Astrocyte of the spinal cord (primary cell): Measurements from ENCODE around the gene TRAPPC3L.
A peak's percentile ranks its signal among the peaks of the same experiment; 100 is the strongest.

ENCODE experiments used
- DNase-seq: peaks from one replicate; pipeline ENCODE4 v3.0.0; 2011; ENCODE audit warnings: low read depth, low spot score
- H3K4me3 ChIP-seq: 2 replicates; pipeline ENCODE4 v1.5.1; 2011; ENCODE audit warnings: low read depth, mild to moderate bottlenecking, low read length, moderate library complexity
- CTCF ChIP-seq: IDR thresholded peaks from 2 replicates; pipeline ENCODE4 v1.5.1; 2012; ENCODE audit warnings: low read depth, mild to moderate bottlenecking, low read length, inconsistent platforms
- in situ Hi-C: cut with HindIII; loops from 2 replicates; pipeline ENCODE4 v1.10.0; 2017; ENCODE audit warnings: low sequenced_read_pairs

Gene TRAPPC3L

GRCh38 chr6:116492331-116493067 is 53.0 kb downstream of the TRAPPC3L start:
- no peak for TF ChIP-seq CTCF
- in situ Hi-C loops, result no loop called here
- H3K4me3 ChIP-seq, result no peak overlapping the region
- DNase-seq, result peak; percentile 10

GRCh38 chr6:116491610-116492330 is 53.7 kb downstream of the TRAPPC3L start:
- in situ Hi-C loops, result no loop called here
- no peak for TF ChIP-seq CTCF
- DNase-seq, result no peak
- no peak overlapping the region for H3K4me3 ChIP-seq

- in situ Hi-C loops, result no loop called here
- DNase-seq, result no peak
- no peak overlapping the region for H3K4me3 ChIP-seq
- no peak for TF ChIP-seq CTCF
These were observed 59.8 kb downstream of the TRAPPC3L start for GRCh38 chr6:116485559-116486184.

DNA sequence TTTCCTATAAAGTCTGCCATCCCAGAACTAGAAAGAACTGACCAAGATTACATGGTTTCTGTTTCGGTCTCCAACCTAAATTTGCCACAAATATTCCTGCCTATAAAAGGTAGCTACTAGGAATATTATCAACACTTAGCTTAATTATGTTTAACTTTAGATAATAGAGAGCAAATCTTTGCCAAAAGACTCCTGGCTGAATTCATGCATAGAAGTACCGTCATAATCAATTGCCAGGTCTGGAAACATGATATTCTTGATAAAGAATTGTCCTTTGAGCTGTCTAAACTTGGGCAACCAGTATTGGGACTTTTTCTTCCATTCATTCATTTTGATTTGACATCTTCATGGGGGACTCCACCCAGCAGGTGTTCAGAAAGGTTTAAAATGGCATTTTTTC is 61.9 kb downstream of the TRAPPC3L start:
- in situ Hi-C loops, result no loop called here
- no peak for TF ChIP-seq CTCF
- no peak overlapping the region for H3K4me3 ChIP-seq
- DNase-seq, result no peak

DNA sequence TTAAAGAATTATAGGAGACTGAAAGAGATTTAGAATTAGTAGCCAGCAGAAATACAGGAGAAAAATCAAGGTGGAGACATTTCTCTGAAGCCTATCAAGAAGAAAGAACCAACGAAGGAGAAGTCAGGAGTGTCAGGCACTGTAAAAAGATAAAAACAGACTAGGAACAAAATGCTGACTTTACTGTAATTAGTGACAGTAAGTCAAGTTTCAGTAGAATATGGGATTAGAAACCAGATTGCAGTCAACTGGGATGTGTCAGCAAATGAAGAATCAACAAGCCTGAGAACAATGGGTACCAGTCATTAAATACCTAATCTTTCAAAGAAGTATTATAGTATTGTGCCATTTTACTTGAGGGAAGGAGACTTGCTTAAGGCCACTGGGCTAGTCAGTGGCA is 62.7 kb downstream of the TRAPPC3L start:
- in situ Hi-C loops, result no loop called here
- no peak for DNase-seq
- H3K4me3 ChIP-seq, result no peak overlapping the region
- no peak for TF ChIP-seq CTCF

DNA sequence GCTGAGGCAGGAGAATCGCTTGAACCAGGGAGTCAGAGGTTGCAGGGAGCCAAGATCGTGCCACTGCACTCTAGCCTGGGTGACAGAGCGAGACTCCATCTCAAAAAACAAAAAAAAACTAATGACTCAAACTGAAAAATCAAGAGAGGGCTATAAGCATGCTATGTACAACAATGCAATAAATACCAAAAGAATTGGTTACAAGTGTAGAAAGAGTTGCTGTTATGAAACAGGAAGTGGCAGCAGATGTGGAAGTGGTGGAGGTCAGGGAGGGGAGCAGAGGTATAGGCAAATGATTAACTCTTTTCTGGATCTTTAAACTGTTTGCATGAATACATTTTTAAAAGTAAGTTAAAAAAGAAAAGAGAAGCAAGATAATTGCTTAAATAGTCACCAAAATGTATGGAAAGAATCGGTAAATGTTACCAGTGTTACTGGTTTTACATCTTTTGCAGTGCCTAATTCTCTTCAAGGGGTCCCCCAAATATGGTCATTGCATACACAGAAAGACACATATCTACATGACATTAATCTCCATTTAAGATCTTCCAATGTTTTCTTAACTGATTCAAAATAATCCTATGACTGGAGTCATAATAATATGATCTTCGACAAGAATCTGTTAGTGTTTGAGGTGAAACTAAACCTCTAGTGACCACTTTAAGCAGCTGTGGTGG is 69.3 kb downstream of the TRAPPC3L start:
- no peak overlapping the region for H3K4me3 ChIP-seq
- DNase-seq, result no peak
- in situ Hi-C loops, result no loop called here
- TF ChIP-seq CTCF, result no peak
